Tibial nerve (tissue), 4 donors: ENCODE measurements around the gene PLXDC2. TPM values are rescaled to one million over a fixed set of nuclear protein-coding genes. Genes with fewer than 3 reads are reported as not detected.

Experiments used
- DNase-seq, 2 donors: peaks; one replicate each; pipeline ENCODE4 v3.0.0-alpha.2; 2019; ENCODE audit warnings: low spot score in 2 of 2
- H3K27ac ChIP-seq, 4 donors: fragments of 200-600 bp; sonication (generic) in 3 of 4; one replicate each; pipeline ENCODE4 v1.5.1; 2017 to 2019; ENCODE audit warnings: mild to moderate bottlenecking in 1 of 4
- H3K27me3 ChIP-seq, 2 donors: fragments of 200-600 bp; sonication (generic) in 1 of 2; one replicate each; pipeline versions ENCODE4 v1.5.1 to v1.6.0; 2017 to 2019
- H3K36me3 ChIP-seq, 3 donors: fragments of 200-600 bp; sonication (generic); one replicate each; pipeline ENCODE4 v1.5.1; 2018 to 2019
- H3K4me1 ChIP-seq, 4 donors: fragments of 200-600 bp; sonication (generic) in 3 of 4; one replicate each; pipeline ENCODE4 v1.5.1; 2017 to 2019
- H3K4me3 ChIP-seq, 4 donors: fragments of 200-600 bp; sonication (generic) in 3 of 4; one replicate each; pipeline ENCODE4 v1.5.1; 2017 to 2019; ENCODE audit warnings: mild to moderate bottlenecking in 1 of 4, moderate library complexity in 1 of 4
- H3K9me3 ChIP-seq, 4 donors: fragments of 200-600 bp; sonication (generic) in 3 of 4; one replicate each; pipeline ENCODE4 v1.5.1; 2017 to 2019
- CTCF ChIP-seq, 5 experiments: fragments of 200-600 bp in 3 of 5; fragments of 450-650 bp in 2 of 5; sonication (generic) in 3 of 5; IDR thresholded peaks; one replicate each; pipeline ENCODE4 v1.5.1; 2016 to 2019; ENCODE audit warnings: antibody characterized with exemption in 5 of 5, mild to moderate bottlenecking in 3 of 5, moderate library complexity in 2 of 5
- EP300 ChIP-seq, 2 donors: sonication (generic); formaldehyde crosslinking; IDR thresholded peaks; one replicate each; pipeline ENCODE4 v1.6.1; 2017; ENCODE audit warnings: antibody characterized with exemption in 2 of 2, mild to moderate bottlenecking in 1 of 2
- POLR2A ChIP-seq, 2 donors: fragments of 450-650 bp; IDR thresholded peaks; one replicate each; pipeline ENCODE4 v1.6.1; 2017; ENCODE audit warnings: antibody characterized with exemption in 2 of 2, mild to moderate bottlenecking in 2 of 2, moderate library complexity in 2 of 2
- WGBS, 2 donors: methylation state at CpG; one replicate each; pipeline ENCODE4 v1.1.5; 2018; 5-methylcytosine and 5-hydroxymethylcytosine counted together
- total RNA-seq, 4 donors: library from RNA; depleted of rRNA; stranded (reverse); fragments of >200 nt; gene quantifications; one replicate each; pipeline ENCODE4 v1.1.0, GENCODE V29; 2016

PLXDC2 gene
- total RNA-seq, 4 donors from 2014 or later: 55.2 to 79.2 (median 74.5) TPM

GRCh38 chr10:19862811-19863515, 46.7 kb downstream of the PLXDC2 start:
- no peak for DNase-seq
- TF ChIP-seq EP300 (IDR thresholded peaks at IDR 0.05): no peak
- no peak for TF ChIP-seq CTCF (IDR thresholded peaks at IDR 0.05)
- TF ChIP-seq POLR2A (IDR thresholded peaks at IDR 0.05): no peak

GRCh38 chr10:19865676-19866075, 49.4 kb downstream of the PLXDC2 start:
- no peak for TF ChIP-seq CTCF (IDR thresholded peaks at IDR 0.05)
- no peak for TF ChIP-seq POLR2A (IDR thresholded peaks at IDR 0.05)
- TF ChIP-seq EP300 (IDR thresholded peaks at IDR 0.05): no peak
- H3K36me3 ChIP-seq: peaks cover 0 to 10% (median 0%) of the 10 kb centered on the region in 3 donors
- H3K27ac ChIP-seq: no peak overlapping the region
- DNase-seq: no peak
- H3K4me1 ChIP-seq: peaks cover 0 to 10% (median 2%) of the 10 kb centered on the region in 4 donors
- H3K27me3 ChIP-seq: no peaks in the 10 kb centered on the region
- H3K9me3 ChIP-seq: peaks cover 0 to 4% (median 0%) of the 10 kb centered on the region in 4 donors
- no peak overlapping the region for H3K4me3 ChIP-seq

More at GRCh38 chr10:19862811-19863515, 46.7 kb downstream of the PLXDC2 start:
- Histone ChIP-seq H3K4me3 (no peak overlapping the region), H3K36me3 (peaks cover 0 to 10% (median 0%) of the 10 kb centered on the region in 3 donors), H3K4me1 (peaks cover 0 to 10% (median 2%) of the 10 kb centered on the region in 4 donors), H3K9me3 (peaks cover 0 to 4% (median 0%) of the 10 kb centered on the region in 4 donors), H3K27me3 (no peaks in the 10 kb centered on the region), H3K27ac (no peak overlapping the region)
- WGBS, 2 donors: 49 to 51% methylated on average over 8 of the region's 8 CpGs

DNA sequence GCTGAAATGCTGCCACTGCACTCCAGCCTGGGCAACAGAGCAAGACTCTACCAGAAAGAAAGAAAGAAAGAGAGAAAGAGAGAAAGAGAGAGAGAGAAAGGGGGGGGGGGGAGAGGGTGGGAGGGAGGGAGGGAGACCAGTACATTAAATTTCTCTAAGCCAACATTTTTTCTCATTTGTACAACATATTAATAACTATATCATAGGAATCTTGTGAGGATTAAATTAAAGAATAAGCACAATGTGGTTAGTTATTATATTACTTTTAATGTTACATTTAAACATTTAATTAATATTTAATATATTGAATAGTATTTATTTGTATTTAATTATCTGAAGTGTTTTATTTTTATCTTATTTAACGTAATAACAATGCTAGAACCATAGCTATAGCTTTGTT, 53.1 kb downstream of the PLXDC2 start:
- H3K27ac ChIP-seq: no peak overlapping the region
- peaks cover 0 to 4% (median 0%) of the 10 kb centered on the region in 4 donors for H3K9me3 ChIP-seq
- no peak for DNase-seq
- 95 to 98% methylated on average over 1 of the region's 1 CpG for WGBS, 2 donors
- peaks cover 0 to 16% (median 0%) of the 10 kb centered on the region in 4 donors for H3K4me1 ChIP-seq
- H3K36me3 ChIP-seq: peaks cover 0 to 10% (median 0%) of the 10 kb centered on the region in 3 donors
- H3K4me3 ChIP-seq: no peak overlapping the region
- TF ChIP-seq POLR2A (IDR thresholded peaks at IDR 0.05): no peak
- H3K27me3 ChIP-seq: no peaks in the 10 kb centered on the region

- H3K4me1 ChIP-seq: peaks cover 0 to 15% (median 0%) of the 10 kb centered on the region in 4 donors
- H3K9me3 ChIP-seq: no peaks in the 10 kb centered on the region
- 79 to 83% methylated on average over 11 of the region's 11 CpGs for WGBS, 2 donors
- no peak for DNase-seq
- H3K36me3 ChIP-seq: no peaks in the 10 kb centered on the region
- H3K27ac ChIP-seq: no peak overlapping the region
- no peak overlapping the region for H3K4me3 ChIP-seq
- no peaks in the 10 kb centered on the region for H3K27me3 ChIP-seq
- TF ChIP-seq EP300 (IDR thresholded peaks at IDR 0.05) (no peak), CTCF (IDR thresholded peaks at IDR 0.05) (no peak), POLR2A (IDR thresholded peaks at IDR 0.05) (no peak)
Measured at GRCh38 chr10:19872504-19873271, 56.5 kb downstream of the PLXDC2 start.

GRCh38 chr10:19874190-19874589, 58.0 kb downstream of the PLXDC2 start:
- 93% methylated on average over 3 of the region's 3 CpGs for WGBS, 2 donors
- no peak overlapping the region for H3K27ac ChIP-seq
- no peaks in the 10 kb centered on the region for H3K9me3 ChIP-seq
- no peaks in the 10 kb centered on the region for H3K36me3 ChIP-seq
- no peaks in the 10 kb centered on the region for H3K27me3 ChIP-seq
- H3K4me3 ChIP-seq: no peak overlapping the region
- no peak for TF ChIP-seq EP300 (IDR thresholded peaks at IDR 0.05)
- TF ChIP-seq POLR2A (IDR thresholded peaks at IDR 0.05): no peak
- no peak for TF ChIP-seq CTCF (IDR thresholded peaks at IDR 0.05)
- no peak for DNase-seq
- peaks cover 0 to 15% (median 0%) of the 10 kb centered on the region in 4 donors for H3K4me1 ChIP-seq
